ENCODE results near the gene USF1. TPM values are rescaled to one million over a fixed set of nuclear protein-coding genes. Genes with fewer than 3 reads are reported as not detected.
A peak's percentile ranks its signal among the peaks of the same experiment; 100 is the strongest.
"Not testable (repeated sequence)": the region's sequence is repeated elsewhere in the genome, so short reads cannot be mapped to it uniquely, and the experiment has no call there.

Gene USF1
- total RNA-seq, 8 experiments from 2014 or later, result 60.3 to 156 (median 85.6) TPM

DNA sequence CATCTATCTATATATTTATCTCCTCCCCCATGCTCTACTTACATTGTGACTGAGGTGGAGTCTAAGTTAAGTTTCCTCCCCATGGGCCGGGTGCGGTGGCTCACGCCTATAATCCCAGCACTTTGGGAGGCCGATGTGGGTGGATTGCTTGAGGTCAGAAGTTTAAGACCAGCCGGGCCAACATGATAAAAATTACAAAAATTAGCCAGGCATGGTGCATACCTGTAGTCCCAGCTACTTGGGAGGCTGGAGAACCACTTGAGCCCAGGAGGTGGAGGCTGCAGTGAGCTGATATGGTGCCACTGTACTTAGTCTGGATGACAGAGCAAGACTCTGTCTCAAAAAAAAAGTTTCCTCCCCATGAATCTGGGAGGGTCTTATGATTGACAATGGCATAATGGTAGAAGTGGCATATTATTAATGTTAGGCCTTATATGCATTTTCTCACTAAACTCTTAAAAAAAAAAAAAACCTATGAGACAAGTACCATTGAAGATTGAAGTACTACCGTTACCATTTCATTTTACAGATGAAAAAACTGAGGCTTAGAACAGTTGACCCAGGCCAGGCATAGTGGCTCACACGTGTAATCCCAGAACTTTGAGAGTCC is 36.1 kb downstream of the USF1 start:
- in situ Hi-C loops (cut with MboI; ENCODE audit: low pct_unique_long_range_greater_than_20kb in 2 of 9, low sequenced_read_pairs in 9 of 9, unreplicated experiment in 9 of 9), result no loop called here
- peaks cover 4 to 16% of the 10 kb centered on the region in 2 donors for H3K4me1 ChIP-seq (replicated peaks in 1 of 2)
- ATAC-seq (replicated peaks in 6 of 8), result peak in 1 of 8 experiments; percentile 5
- no peak overlapping the region for H3K27ac ChIP-seq
- H3K4me3 ChIP-seq, result no peak overlapping the region
- WGBS, 10 experiments, result 40 to 99% (median 90%) methylated on average over 2 to 7 of the region's 7 CpGs; no CpG with 5 or more reads in 3 of the 10 experiments

DNA sequence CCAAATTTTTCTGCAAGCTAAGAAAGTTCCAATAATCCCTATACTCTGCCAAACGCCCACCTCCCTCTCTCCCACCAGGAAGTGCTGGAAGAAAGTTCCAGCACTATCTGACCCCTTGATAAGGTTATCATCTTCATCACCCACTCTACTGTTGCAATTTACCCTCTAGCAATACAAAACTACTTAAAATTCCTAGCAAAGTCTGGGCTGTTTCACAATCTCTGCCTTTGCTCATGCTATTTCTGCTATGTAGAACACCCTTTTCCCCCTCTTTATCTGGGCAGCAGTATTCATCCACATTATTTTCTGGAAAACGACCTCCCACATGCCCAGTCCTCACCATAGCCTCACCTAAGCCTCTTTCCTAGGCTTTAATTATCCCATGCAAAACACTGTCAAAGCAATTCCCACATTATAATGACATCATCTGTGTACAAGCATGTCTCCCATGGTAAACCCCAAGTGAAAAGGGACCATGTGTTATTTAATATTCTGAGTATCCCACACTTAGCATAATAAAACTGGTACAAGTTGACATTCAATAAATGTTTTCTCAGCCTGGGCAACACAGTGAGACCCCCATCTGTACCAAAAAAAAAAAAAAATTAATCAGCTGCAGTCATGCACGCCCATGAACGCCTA is 36.8 kb downstream of the USF1 start:
- Histone ChIP-seq H3K27ac (no peak overlapping the region), H3K4me3 (no peak overlapping the region), H3K4me1 (replicated peaks in 1 of 2) (peaks cover 4 to 10% of the 10 kb centered on the region in 2 donors)
- in situ Hi-C loops (cut with MboI; ENCODE audit: low pct_unique_long_range_greater_than_20kb in 2 of 9, low sequenced_read_pairs in 9 of 9, unreplicated experiment in 9 of 9), result no loop called here
- WGBS, 10 experiments, result 0 to 100% (median 80%) methylated on average over 1 to 4 of the region's 4 CpGs; no CpG with 5 or more reads in 1 of the 10 experiments
- ATAC-seq (replicated peaks in 6 of 8), result peak in 3 of 8 experiments; percentile 39 to 82 (median 69)

DNA sequence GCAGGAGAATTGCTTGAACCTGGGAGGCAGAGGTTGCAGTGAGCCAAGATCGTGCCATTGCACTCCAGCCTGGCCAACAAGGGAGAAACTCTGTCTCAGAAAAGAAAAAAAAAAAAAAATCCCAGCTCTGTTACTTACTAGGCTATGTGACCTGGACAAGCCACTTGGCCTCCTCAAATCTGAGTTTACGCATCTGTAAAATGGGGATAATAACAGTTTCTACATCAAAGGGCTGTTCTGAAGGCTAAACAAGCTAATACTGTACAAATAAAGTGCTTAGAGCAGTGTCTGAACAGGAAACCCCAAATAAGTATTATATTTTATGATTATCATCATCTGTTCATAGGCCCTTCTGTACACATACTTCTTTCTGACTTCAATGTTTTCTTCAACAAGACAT is 38.4 kb downstream of the USF1 start:
- no peak for ATAC-seq (replicated peaks in 6 of 8)
- Histone ChIP-seq H3K4me1 (replicated peaks in 1 of 2) (no peaks in the 10 kb centered on the region), H3K27ac (no peak overlapping the region), H3K4me3 (no peak overlapping the region)
- WGBS, 10 experiments, result 50 to 100% (median 100%) methylated on average over 1 to 2 of the region's 2 CpGs; no CpG with 5 or more reads in 5 of the 10 experiments
- in situ Hi-C loops (cut with MboI; ENCODE audit: low pct_unique_long_range_greater_than_20kb in 2 of 9, low sequenced_read_pairs in 9 of 9, unreplicated experiment in 9 of 9), result no loop called here

DNA sequence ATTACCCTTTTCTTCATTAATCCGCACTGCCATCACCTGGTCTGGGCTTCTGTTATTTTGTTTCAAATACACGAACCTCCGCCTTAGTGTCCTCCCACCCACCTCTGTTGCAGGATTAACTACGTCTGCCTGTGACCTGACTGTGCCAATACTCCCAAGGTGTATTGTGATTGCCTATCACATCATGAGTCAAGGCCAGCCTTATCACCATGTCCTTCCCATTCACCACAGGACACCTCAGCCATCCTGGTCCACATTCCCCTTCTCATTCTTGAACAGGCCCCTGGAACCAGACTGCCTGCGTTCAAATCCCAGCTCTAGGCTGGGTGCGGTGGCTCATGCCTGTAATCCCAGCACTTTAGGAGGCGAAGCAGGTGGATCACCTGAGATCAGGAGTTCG is 39.2 kb downstream of the USF1 start:
- no peak for ATAC-seq (replicated peaks in 6 of 8)
- Histone ChIP-seq H3K4me3 (no peak overlapping the region), H3K27ac (no peak overlapping the region), H3K4me1 (replicated peaks in 1 of 2) (no peaks in the 10 kb centered on the region)
- 70 to 100% (median 98%) methylated on average over 2 to 8 of the region's 8 CpGs; no CpG with 5 or more reads in 2 of the 10 experiments for WGBS, 10 experiments
- in situ Hi-C loops (cut with MboI; ENCODE audit: low pct_unique_long_range_greater_than_20kb in 2 of 9, low sequenced_read_pairs in 9 of 9, unreplicated experiment in 9 of 9), result no loop called here

DNA sequence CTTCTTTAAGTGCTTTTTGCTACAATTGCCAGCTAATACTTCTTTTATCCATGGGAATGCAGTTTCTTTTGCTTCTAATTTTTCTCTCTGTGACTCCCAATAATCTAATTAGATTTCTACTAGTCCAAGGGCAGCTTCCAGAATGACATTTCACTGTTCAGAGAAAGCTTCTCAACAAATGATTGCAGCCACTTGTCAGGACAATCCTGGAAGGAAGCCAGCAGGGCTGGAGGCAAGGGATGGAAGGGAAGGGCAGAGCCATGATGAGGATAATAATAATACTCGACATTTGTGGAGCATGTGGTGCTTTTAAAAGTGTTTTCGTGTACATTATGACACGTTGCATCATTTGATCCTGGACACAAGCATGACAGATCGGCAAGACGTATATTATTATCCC is 44.3 kb downstream of the USF1 start:
- Histone ChIP-seq H3K4me1 (replicated peaks in 1 of 2) (no peaks in the 10 kb centered on the region), H3K27ac (no peak overlapping the region), H3K4me3 (no peak overlapping the region)
- in situ Hi-C loops (cut with MboI; ENCODE audit: low pct_unique_long_range_greater_than_20kb in 2 of 9, low sequenced_read_pairs in 9 of 9, unreplicated experiment in 9 of 9), result no loop called here
- ATAC-seq (replicated peaks in 6 of 8), result peak in 6 of 8 experiments; percentile 24 to 58 (median 40)
- 0 to 97% (median 83%) methylated on average over 1 to 5 of the region's 5 CpGs; no CpG with 5 or more reads in 1 of the 10 experiments for WGBS, 10 experiments

DNA sequence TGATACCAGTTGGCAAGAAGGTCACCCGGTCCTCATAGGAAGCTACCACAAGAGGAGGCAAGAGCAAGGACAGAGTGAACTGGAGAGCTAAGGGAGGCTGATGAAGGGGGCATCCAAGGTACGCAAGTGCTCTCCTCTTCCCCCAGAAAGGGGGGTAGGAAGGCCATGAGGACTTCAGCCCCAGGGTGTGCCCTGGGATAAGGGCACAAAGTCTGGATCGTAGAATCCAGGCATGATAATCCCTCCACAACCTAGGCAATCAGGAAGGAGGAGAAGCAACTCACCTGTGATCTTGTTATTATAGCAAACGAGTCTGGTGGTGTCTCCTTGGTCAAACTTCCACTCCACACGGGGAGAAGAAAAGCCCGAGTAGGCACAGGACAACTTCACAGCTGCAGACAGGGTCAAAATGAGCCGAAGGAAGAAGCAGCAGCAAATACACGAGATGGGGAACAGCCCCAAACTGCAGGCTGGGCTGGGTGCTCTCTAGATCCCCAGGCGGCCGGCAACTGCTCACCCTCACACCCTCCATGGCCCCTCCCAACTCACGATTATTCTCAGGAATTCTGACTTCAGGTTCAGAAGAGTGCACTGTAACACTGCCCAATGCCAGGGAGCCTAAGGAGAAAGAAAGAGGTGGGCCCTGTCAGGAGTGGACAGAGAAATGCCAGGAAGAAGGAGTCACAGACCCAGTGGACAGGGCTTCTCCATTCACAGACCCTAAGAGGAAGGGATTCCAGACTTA is 44.9 kb downstream of the USF1 start:
- Histone ChIP-seq H3K4me3 (no peak overlapping the region), H3K4me1 (replicated peaks in 1 of 2) (no peaks in the 10 kb centered on the region), H3K27ac (no peak overlapping the region)
- in situ Hi-C loops (cut with MboI; ENCODE audit: low pct_unique_long_range_greater_than_20kb in 2 of 9, low sequenced_read_pairs in 9 of 9, unreplicated experiment in 9 of 9), result no loop called here
- peak in 5 of 8 experiments; percentile 10 to 53 (median 17) for ATAC-seq (replicated peaks in 6 of 8)
- WGBS, 10 experiments, result 18 to 95% (median 85%) methylated on average over 2 to 9 of the region's 11 CpGs; no CpG with 5 or more reads in 1 of the 10 experiments

DNA sequence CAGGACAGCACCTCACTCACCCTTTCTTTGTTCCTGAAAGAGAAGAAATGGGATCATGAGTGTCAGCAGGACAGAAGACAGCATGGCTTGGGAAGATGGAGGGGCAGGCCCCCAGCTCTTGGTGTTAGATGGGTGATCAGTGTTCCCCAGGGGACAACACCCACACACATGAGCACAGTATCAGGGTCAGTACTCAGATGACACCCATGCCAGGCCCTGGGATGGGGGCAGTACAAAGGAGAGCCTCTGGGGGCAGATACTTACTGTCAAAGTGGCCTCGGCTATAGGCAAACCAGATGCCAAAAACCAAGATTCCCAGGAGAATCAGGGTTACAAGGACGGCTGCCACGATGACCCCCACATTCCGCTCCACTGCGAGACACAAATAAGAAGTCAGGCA is 46.4 kb downstream of the USF1 start:
- Histone ChIP-seq H3K27ac (no peak overlapping the region), H3K4me1 (replicated peaks in 1 of 2) (no peaks in the 10 kb centered on the region), H3K4me3 (no peak overlapping the region)
- in situ Hi-C loops (cut with MboI; ENCODE audit: low pct_unique_long_range_greater_than_20kb in 2 of 9, low sequenced_read_pairs in 9 of 9, unreplicated experiment in 9 of 9), result loop anchor here in 2 of 9 experiments (25.0 kb wide), 2 partner anchors 88 to 262 kb away; partner anchors contain the start of genes KLHDC9 (in 1 of the 2), NECTIN4 (in 1 of the 2) and SLAMF7 (in 1 of the 2)
- WGBS, 10 experiments, result 85 to 100% (median 98%) methylated on average over 1 to 5 of the region's 5 CpGs; no CpG with 5 or more reads in 6 of the 10 experiments
- no peak for ATAC-seq (replicated peaks in 6 of 8)

DNA sequence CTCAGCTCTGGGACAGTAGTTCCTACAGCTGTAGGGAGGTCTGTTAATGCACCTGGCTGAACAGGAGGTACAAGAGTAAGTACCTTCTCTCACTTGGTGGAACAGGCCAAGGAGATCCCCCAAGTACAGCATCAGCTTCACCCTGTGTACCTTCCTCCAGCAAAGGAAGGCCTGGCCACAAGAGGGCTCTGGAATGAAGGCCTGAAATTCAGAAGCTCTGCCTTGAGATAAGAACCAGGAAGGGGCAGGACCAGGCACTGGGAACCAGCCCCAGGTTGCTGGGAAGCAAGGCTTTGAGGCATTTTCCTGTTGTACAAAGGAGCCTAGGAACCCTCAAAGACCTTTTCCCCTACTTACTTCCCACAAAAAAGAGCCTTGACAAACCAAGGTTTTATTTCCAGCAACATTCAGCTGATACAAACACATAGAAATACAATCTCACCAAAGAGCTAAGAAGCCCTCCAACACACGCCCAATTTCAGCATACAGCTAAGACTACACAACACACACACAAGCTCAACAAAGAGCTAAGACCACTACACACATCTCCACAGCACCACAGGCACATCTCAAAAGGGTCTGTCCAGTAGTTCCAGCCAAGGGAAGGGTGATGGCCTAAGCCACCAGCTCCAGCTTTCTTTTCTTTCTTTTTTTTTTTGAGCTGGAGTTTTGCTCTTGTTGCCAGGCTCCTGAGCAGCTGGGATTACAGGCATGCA is 48.3 kb downstream of the USF1 start:
- 88 to 100% (median 100%) methylated on average over 1 of the region's 1 CpG; no CpG with 5 or more reads in 4 of the 10 experiments for WGBS, 10 experiments
- in situ Hi-C loops (cut with MboI; ENCODE audit: low pct_unique_long_range_greater_than_20kb in 2 of 9, low sequenced_read_pairs in 9 of 9, unreplicated experiment in 9 of 9), result loop anchor here in 2 of 9 experiments (25.0 kb wide), 2 partner anchors 90 to 260 kb away; partner anchors contain the start of genes KLHDC9 (in 1 of the 2), NECTIN4 (in 1 of the 2) and SLAMF7 (in 1 of the 2)
- ATAC-seq (replicated peaks in 6 of 8), result peak; percentile 45 to 91 (median 76)
- no peaks in the 10 kb centered on the region for H3K4me1 ChIP-seq (replicated peaks in 1 of 2)
- H3K27ac ChIP-seq, result no peak overlapping the region
- no peak overlapping the region for H3K4me3 ChIP-seq

DNA sequence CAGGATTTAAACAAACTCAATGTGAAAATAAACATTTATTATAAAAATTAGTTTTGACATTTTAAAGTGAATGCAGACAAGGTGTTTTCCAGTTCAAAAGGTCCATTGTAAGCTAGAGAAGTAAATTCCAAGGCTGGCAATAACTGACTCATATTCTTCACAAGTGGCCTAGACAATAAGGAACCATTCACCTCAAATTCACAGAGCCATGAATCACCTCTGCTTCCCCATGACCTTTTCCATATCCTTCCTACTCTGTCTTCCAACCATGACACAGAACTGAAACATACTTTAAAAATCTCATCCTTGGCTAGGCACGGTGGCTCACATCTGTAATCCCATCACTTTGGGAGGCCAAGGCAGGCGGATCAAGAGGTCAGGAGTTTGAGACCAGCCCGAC is 49.6 kb downstream of the USF1 start:
- Histone ChIP-seq H3K27ac (no peak overlapping the region), H3K4me3 (no peak overlapping the region), H3K4me1 (replicated peaks in 1 of 2) (no peaks in the 10 kb centered on the region)
- 0 to 100% (median 90%) methylated on average over 1 to 3 of the region's 3 CpGs; no CpG with 5 or more reads in 3 of the 10 experiments for WGBS, 10 experiments
- no peak for ATAC-seq (replicated peaks in 6 of 8)
- in situ Hi-C loops (cut with MboI; ENCODE audit: low pct_unique_long_range_greater_than_20kb in 2 of 9, low sequenced_read_pairs in 9 of 9, unreplicated experiment in 9 of 9), result loop anchor here in 2 of 9 experiments (25.0 kb wide), 2 partner anchors 91 to 259 kb away; partner anchors contain the start of genes KLHDC9 (in 1 of the 2), NECTIN4 (in 1 of the 2) and SLAMF7 (in 1 of the 2)

DNA sequence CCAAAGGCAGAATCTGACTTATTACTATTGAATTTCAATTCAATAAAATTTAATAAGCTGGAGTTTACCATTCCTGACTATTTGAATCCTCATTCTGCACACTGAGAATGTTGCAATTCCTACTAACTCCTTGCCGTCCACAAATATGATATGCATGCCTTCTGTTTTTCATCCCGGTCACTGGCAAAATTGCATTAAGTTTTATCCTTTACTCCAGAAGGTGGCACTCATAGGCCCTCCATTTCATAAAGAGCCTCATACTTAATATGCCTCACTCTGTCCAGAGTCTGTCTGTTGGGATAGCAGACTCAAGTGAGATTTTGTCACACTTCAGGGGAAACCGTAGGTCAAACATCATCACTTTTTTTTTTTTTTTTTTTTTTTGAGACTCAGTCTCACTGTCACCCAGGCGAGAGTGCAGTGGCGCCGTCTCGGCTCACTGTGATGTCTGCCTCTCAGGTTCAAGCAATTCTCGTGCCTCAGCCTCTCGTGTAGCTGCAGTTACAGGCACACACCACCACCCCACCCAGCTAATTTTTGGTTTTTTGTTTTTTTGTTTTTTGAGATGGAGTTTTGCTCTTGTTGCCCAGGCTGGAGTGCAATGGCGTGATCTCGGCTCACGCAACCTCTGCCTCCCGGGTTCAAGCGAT is 52.1 kb downstream of the USF1 start:
- no peak overlapping the region for H3K27ac ChIP-seq
- in situ Hi-C loops (cut with MboI; ENCODE audit: low pct_unique_long_range_greater_than_20kb in 2 of 9, low sequenced_read_pairs in 9 of 9, unreplicated experiment in 9 of 9), result loop anchor here in 2 of 9 experiments (25.0 kb wide), 2 partner anchors 94 to 256 kb away; partner anchors contain the start of genes KLHDC9 (in 1 of the 2), NECTIN4 (in 1 of the 2) and SLAMF7 (in 1 of the 2)

DNA sequence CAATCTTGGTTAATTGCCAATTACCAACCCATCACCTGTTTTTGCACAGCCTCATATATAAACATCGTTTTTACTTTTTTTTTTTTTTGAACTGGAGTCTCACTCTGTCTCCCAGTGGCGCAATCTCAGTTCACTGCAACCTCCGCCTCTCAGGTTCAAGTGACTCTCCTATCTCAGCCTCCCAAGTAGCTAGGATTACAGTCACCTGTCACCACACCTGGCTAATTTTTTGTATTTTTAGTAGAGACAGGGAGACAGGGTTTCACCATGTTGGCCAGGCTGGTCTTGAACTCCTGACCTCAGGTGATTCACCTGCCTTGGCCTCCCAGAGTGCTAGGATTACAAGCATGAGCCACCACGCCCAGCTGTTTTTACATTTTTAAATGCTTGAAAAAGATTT is 53.7 kb downstream of the USF1 start:
- H3K27ac ChIP-seq; H3K4me1 ChIP-seq (replicated peaks in 1 of 2); H3K4me3 ChIP-seq; ATAC-seq (replicated peaks in 6 of 8): not testable (repeated sequence)
- in situ Hi-C loops (cut with MboI; ENCODE audit: low pct_unique_long_range_greater_than_20kb in 2 of 9, low sequenced_read_pairs in 9 of 9, unreplicated experiment in 9 of 9), result loop anchor here in 2 of 9 experiments (25.0 kb wide), 2 partner anchors 95 to 255 kb away; partner anchors contain the start of genes KLHDC9 (in 1 of the 2), NECTIN4 (in 1 of the 2) and SLAMF7 (in 1 of the 2)
- 64 to 100% (median 90%) methylated on average over 1 to 4 of the region's 4 CpGs; no CpG with 5 or more reads in 2 of the 10 experiments for WGBS, 10 experiments

More for the DNA sequence above, 52.1 kb downstream of the USF1 start:
- 0 to 98% (median 92%) methylated on average over 3 to 12 of the region's 14 CpGs; no CpG with 5 or more reads in 1 of the 10 experiments for WGBS, 10 experiments
- peak in 3 of 8 experiments; percentile 37 to 76 (median 40) for ATAC-seq (replicated peaks in 6 of 8)
- Histone ChIP-seq H3K4me1 (replicated peaks in 1 of 2) (no peaks in the 10 kb centered on the region), H3K4me3 (no peak overlapping the region)

Measured in motor neuron (in vitro differentiated cells).